Measurements from ENCODE around the gene TAF6L. TPM values are rescaled to one million over a fixed set of nuclear protein-coding genes. Genes with fewer than 3 reads are reported as not detected.
A peak's percentile ranks its signal among the peaks of the same experiment; 100 is the strongest.

TAF6L gene
- total and polyA plus RNA-seq, 9 of the 15 experiments (the other 6 are each of a cell fraction or from before 2014, with no cell fraction given) = 0.04 to 45.5 (median 20.8) TPM

DNA sequence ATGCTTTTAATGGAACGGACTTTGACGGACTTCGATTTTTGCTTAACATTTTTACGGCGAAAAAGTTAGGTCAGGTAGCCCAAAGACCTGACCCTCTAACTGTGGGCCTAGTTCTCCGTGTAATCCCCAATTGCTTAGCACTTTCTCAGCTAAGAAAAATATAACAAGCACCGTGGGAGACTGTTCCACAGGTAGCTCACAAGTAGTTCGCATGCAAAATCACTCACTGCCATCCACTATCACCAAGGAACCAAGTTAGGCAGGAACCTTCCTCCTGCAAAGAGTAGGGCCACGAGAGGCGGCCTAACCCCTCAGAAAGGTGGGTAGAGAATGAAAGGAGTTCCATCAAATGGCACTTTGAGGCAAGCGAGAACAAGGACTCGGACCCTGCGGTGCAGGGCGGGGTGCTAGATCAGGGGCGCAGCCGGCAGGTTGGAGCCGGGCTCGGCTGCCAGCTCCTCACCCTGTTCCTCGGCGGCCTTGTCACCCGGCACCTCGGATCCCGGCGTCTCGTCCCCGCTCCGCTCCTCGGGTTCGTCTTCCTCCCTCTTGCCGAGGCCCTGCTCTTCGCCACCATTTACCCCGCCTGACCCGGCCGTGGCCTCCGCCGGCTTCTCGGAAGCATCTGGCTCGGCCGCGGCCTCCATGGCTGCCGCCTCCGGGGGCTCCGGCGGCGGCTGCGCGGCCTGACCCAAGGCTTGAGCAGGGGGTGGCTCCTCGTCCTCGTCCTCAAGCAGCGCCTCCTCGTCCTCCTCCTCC is 44.9 kb upstream of the TAF6L start (continued):
- TF ChIP-seq, protein P1, sequence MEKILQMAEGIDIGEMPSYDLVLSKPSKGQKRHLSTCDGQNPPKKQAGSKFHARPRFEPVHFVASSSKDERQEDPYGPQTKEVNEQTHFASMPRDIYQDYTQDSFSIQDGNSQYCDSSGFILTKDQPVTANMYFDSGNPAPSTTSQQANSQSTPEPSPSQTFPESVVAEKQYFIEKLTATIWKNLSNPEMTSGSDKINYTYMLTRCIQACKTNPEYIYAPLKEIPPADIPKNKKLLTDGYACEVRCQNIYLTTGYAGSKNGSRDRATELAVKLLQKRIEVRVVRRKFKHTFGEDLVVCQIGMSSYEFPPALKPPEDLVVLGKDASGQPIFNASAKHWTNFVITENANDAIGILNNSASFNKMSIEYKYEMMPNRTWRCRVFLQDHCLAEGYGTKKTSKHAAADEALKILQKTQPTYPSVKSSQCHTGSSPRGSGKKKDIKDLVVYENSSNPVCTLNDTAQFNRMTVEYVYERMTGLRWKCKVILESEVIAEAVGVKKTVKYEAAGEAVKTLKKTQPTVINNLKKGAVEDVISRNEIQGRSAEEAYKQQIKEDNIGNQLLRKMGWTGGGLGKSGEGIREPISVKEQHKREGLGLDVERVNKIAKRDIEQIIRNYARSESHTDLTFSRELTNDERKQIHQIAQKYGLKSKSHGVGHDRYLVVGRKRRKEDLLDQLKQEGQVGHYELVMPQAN (IDR thresholded peaks at IDR 0.05; ENCODE audit: borderline replicate concordance) = peak; percentile 17; the same call in 1 of the 2 replicates
- TF ChIP-seq ZNF263 (CRISPR knock-in tag; IDR thresholded peaks at IDR 0.05; ENCODE audit: borderline replicate concordance) (peak; percentile 90), EZH2 (IDR thresholded peaks at IDR 0.05; ENCODE audit: borderline replicate concordance, low read depth, low read length) (no peak), POLR2AphosphoS2 (IDR thresholded peaks at IDR 0.05; ENCODE audit: low read length) (no peak), HMGXB4 (CRISPR knock-in tag; IDR thresholded peaks at IDR 0.05) (0 out of 2 replicates have a peak, but pooled peaks have one; percentile 7), ZNF253 (CRISPR knock-in tag; conservative IDR thresholded peaks at IDR 0.05) (no peak), DMBX1 (CRISPR knock-in tag; IDR thresholded peaks at IDR 0.05; ENCODE audit: borderline replicate concordance) (no peak)
- TF ChIP-seq, protein P2, sequence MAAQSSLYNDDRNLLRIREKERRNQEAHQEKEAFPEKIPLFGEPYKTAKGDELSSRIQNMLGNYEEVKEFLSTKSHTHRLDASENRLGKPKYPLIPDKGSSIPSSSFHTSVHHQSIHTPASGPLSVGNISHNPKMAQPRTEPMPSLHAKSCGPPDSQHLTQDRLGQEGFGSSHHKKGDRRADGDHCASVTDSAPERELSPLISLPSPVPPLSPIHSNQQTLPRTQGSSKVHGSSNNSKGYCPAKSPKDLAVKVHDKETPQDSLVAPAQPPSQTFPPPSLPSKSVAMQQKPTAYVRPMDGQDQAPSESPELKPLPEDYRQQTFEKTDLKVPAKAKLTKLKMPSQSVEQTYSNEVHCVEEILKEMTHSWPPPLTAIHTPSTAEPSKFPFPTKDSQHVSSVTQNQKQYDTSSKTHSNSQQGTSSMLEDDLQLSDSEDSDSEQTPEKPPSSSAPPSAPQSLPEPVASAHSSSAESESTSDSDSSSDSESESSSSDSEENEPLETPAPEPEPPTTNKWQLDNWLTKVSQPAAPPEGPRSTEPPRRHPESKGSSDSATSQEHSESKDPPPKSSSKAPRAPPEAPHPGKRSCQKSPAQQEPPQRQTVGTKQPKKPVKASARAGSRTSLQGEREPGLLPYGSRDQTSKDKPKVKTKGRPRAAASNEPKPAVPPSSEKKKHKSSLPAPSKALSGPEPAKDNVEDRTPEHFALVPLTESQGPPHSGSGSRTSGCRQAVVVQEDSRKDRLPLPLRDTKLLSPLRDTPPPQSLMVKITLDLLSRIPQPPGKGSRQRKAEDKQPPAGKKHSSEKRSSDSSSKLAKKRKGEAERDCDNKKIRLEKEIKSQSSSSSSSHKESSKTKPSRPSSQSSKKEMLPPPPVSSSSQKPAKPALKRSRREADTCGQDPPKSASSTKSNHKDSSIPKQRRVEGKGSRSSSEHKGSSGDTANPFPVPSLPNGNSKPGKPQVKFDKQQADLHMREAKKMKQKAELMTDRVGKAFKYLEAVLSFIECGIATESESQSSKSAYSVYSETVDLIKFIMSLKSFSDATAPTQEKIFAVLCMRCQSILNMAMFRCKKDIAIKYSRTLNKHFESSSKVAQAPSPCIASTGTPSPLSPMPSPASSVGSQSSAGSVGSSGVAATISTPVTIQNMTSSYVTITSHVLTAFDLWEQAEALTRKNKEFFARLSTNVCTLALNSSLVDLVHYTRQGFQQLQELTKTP (IDR thresholded peaks at IDR 0.05; ENCODE audit: low read depth in 1 of 2, partially characterized antibody in 2 of 2) = no peak
- TF ChIP-seq, protein P3, sequence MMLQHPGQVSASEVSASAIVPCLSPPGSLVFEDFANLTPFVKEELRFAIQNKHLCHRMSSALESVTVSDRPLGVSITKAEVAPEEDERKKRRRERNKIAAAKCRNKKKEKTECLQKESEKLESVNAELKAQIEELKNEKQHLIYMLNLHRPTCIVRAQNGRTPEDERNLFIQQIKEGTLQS (IDR thresholded peaks at IDR 0.05) = no peak
- TF ChIP-seq, protein P3 (CRISPR knock-in tag; conservative IDR thresholded peaks at IDR 0.05) = 0 out of 2 replicates have a peak, but pooled peaks have one; percentile 53
- TF ChIP-seq, protein P4, sequence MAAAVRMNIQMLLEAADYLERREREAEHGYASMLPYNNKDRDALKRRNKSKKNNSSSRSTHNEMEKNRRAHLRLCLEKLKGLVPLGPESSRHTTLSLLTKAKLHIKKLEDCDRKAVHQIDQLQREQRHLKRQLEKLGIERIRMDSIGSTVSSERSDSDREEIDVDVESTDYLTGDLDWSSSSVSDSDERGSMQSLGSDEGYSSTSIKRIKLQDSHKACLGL (CRISPR knock-in tag; IDR thresholded peaks at IDR 0.05; ENCODE audit: borderline replicate concordance, poor library complexity, severe bottlenecking) = no peak
- TF ChIP-seq, protein P5, sequence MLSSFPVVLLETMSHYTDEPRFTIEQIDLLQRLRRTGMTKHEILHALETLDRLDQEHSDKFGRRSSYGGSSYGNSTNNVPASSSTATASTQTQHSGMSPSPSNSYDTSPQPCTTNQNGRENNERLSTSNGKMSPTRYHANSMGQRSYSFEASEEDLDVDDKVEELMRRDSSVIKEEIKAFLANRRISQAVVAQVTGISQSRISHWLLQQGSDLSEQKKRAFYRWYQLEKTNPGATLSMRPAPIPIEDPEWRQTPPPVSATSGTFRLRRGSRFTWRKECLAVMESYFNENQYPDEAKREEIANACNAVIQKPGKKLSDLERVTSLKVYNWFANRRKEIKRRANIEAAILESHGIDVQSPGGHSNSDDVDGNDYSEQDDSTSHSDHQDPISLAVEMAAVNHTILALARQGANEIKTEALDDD (IDR thresholded peaks at IDR 0.05) = 0 out of 2 replicates have a peak, but pooled peaks have one; percentile 49
